HepG2 (cell line): ENCODE results near the gene PMIS2. TPM values are rescaled to one million over a fixed set of nuclear protein-coding genes. Genes with fewer than 3 reads are reported as not detected.

Experiments
- AGO1 ChIP-seq: fragments of 200-400 bp; formaldehyde crosslinking; IDR thresholded peaks from 2 replicates; pipeline ENCODE4 v1.6.1; 2017; ENCODE audit warnings: mild to moderate bottlenecking, low read depth, low read length, moderate library complexity; ENCODE audit not compliant: poor library complexity, severe bottlenecking
- ATF5 ChIP-seq: sonication (generic); formaldehyde crosslinking; IDR thresholded peaks from 2 replicates; pipeline ENCODE4 v1.4.0; 2020; ENCODE audit warnings: mild to moderate bottlenecking, low read depth, missing genetic modification reagents
- GATAD1 ChIP-seq: IDR thresholded peaks from 2 replicates; pipeline ENCODE4 v1.6.1; 2016; ENCODE audit warnings: missing genetic modification reagents, missing compliant biosample characterization
- GTF2F1 ChIP-seq: fragments of 150-350 bp; IDR thresholded peaks from 2 replicates; pipeline ENCODE4 v1.6.1; 2014; ENCODE audit warnings: low read length
- KLF11 ChIP-seq: IDR thresholded peaks from 2 replicates; pipeline ENCODE4 v1.6.1; 2016; ENCODE audit warnings: missing compliant biosample characterization
- MEF2D ChIP-seq: sonication (generic); formaldehyde crosslinking; IDR thresholded peaks from 2 replicates; pipeline ENCODE4 v1.5.1; 2020; ENCODE audit warnings: mild to moderate bottlenecking, missing genetic modification reagents
- MLLT10 ChIP-seq: sonication (generic); formaldehyde crosslinking; IDR thresholded peaks from 2 replicates; pipeline ENCODE4 v1.4.0; 2020; ENCODE audit warnings: missing genetic modification reagents
- MLX ChIP-seq: IDR thresholded peaks from 2 replicates; pipeline ENCODE4 v1.6.1; 2016
- NFKB2 ChIP-seq: sonication (generic); formaldehyde crosslinking; IDR thresholded peaks from 2 replicates; pipeline ENCODE4 v1.4.0; 2020; ENCODE audit warnings: missing genetic modification reagents, borderline replicate concordance
- NFYB ChIP-seq: sonication (generic); formaldehyde crosslinking; IDR thresholded peaks from 2 replicates; pipeline ENCODE4 v1.4.0; 2020; ENCODE audit warnings: missing genetic modification reagents
- SIX4 ChIP-seq: sonication (generic); formaldehyde crosslinking; IDR thresholded peaks from 2 replicates; pipeline ENCODE4 v1.4.0; 2020; ENCODE audit warnings: missing genetic modification reagents
- SNAPC5 ChIP-seq: sonication (generic); formaldehyde crosslinking; IDR thresholded peaks from 2 replicates; pipeline ENCODE4 v1.8.1; 2023; ENCODE audit warnings: mild to moderate bottlenecking, missing genetic modification reagents, borderline replicate concordance
- THYN1 ChIP-seq: sonication (generic); formaldehyde crosslinking; IDR thresholded peaks from 2 replicates; pipeline ENCODE4 v1.8.1; 2023; ENCODE audit warnings: low read depth, mild to moderate bottlenecking, moderate library complexity, missing genetic modification reagents, borderline replicate concordance
- ZEB1 ChIP-seq: IDR thresholded peaks from 2 replicates; pipeline ENCODE4 v1.6.1; 2012; ENCODE audit warnings: mild to moderate bottlenecking, low read depth, inconsistent platforms; ENCODE audit not compliant: insufficient replicate concordance
- ZFP82 ChIP-seq: sonication (generic); formaldehyde crosslinking; IDR thresholded peaks from 2 replicates; pipeline ENCODE4 v1.5.1; 2020; ENCODE audit warnings: mild to moderate bottlenecking, missing genetic modification reagents, borderline replicate concordance
- ZHX1 ChIP-seq: sonication (generic); formaldehyde crosslinking; IDR thresholded peaks from 2 replicates; pipeline ENCODE4 v1.8.1; 2022; ENCODE audit warnings: low read depth, mild to moderate bottlenecking, missing genetic modification reagents
- ZNF33B ChIP-seq: sonication (generic); formaldehyde crosslinking; IDR thresholded peaks from 2 replicates; pipeline ENCODE4 v1.5.1; 2020; ENCODE audit warnings: mild to moderate bottlenecking, missing genetic modification reagents
- ZNF382 ChIP-seq: sonication (generic); formaldehyde crosslinking; IDR thresholded peaks from 2 replicates; pipeline ENCODE4 v1.5.0; 2020; ENCODE audit warnings: missing genetic modification reagents, mild to moderate bottlenecking, borderline replicate concordance
- ZNF614 ChIP-seq: IDR thresholded peaks from 2 replicates; pipeline ENCODE4 v1.6.1; 2018; ENCODE audit warnings: missing biosample characterization, missing genetic modification reagents, inconsistent platforms, borderline replicate concordance
- ZNF652 ChIP-seq: IDR thresholded peaks from 2 replicates; pipeline ENCODE4 v1.6.1; 2016; ENCODE audit warnings: low read depth, borderline replicate concordance
- polyA plus RNA-seq, 8 experiments: library from polyadenylated mRNA; depleted of rRNA in 3 of 8; stranded (reverse) in 7 of 8; unstranded in 1 of 8; fragments of >200 nt; fragmentation: Illumina TruSeq in 4 of 8; extraction: Trizol in 4 of 8; gene quantifications; 2 replicates each; pipeline versions ENCODE4 v1.2.1 to v1.2.3, GENCODE V29; 2011 to 2016; ENCODE audit warnings: low read depth in 4 of 8, missing spikeins in 1 of 8, mixed read lengths in 1 of 8; ENCODE audit not compliant: insufficient read depth in 1 of 8
- total RNA-seq, 5 experiments: library from RNA; depleted of rRNA; stranded (reverse); fragments of >200 nt; fragmentation: Illumina TruSeq; extraction: Trizol; gene quantifications; 2 replicates each; pipeline ENCODE4 v1.2.3, GENCODE V29; 2016; ENCODE audit warnings: low read depth in 1 of 5
- TF ChIP-seq, protein P1 (sequence below): sonication (generic); formaldehyde crosslinking; IDR thresholded peaks from 2 replicates; pipeline ENCODE4 v1.8.0; 2022; ENCODE audit warnings: missing genetic modification reagents, mild to moderate bottlenecking, borderline replicate concordance
- TF ChIP-seq, protein P2 (sequence below): sonication (generic); formaldehyde crosslinking; IDR thresholded peaks from 2 replicates; pipeline ENCODE4 v1.8.1; 2023; ENCODE audit warnings: missing genetic modification reagents, mild to moderate bottlenecking, borderline replicate concordance

PMIS2 gene
- total and polyA plus RNA-seq, 2 of the 13 experiments (the other 11 are each of a cell fraction or from before 2014, with no cell fraction given), result not detected

- TF ChIP-seq ZHX1 (CRISPR knock-in tag) (peak; percentile 92), ZFP82 (no peak), ZNF382 (CRISPR knock-in tag) (no peak), SIX4 (CRISPR knock-in tag) (no peak; the same call in 1 of the 2 replicates), ZNF33B (CRISPR knock-in tag) (no peak), GTF2F1 (no peak), AGO1 (peak; percentile 25), ATF5 (CRISPR knock-in tag) (no peak), SNAPC5 (CRISPR knock-in tag) (no peak), KLF11 (CRISPR knock-in tag) (no peak), ZNF652 (no peak), MLX (CRISPR knock-in tag) (no peak), THYN1 (CRISPR knock-in tag) (no peak), MLLT10 (CRISPR knock-in tag) (no peak), MEF2D (CRISPR knock-in tag) (peak; percentile 76; the same call in 1 of the 2 replicates), NFYB (CRISPR knock-in tag) (peak; percentile 25; the same call in 1 of the 2 replicates), NFKB2 (no peak), GATAD1 (CRISPR knock-in tag) (peak; percentile 96), ZNF614 (CRISPR knock-in tag) (no peak), ZEB1 (no peak)
- TF ChIP-seq, protein P1, sequence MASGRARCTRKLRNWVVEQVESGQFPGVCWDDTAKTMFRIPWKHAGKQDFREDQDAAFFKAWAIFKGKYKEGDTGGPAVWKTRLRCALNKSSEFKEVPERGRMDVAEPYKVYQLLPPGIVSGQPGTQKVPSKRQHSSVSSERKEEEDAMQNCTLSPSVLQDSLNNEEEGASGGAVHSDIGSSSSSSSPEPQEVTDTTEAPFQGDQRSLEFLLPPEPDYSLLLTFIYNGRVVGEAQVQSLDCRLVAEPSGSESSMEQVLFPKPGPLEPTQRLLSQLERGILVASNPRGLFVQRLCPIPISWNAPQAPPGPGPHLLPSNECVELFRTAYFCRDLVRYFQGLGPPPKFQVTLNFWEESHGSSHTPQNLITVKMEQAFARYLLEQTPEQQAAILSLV, result no peak
- TF ChIP-seq, protein P2, sequence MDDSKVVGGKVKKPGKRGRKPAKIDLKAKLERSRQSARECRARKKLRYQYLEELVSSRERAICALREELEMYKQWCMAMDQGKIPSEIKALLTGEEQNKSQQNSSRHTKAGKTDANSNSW (CRISPR knock-in tag), result no peak
Observed at GRCh38 chr19:35612559-35613321, 26.8 kb downstream of the PMIS2 start, which contains the start of gene HAUS5 (continued).
